HCT116 (cell line): Measurements from ENCODE around the gene GLOD5. TPM values are rescaled to one million over a fixed set of nuclear protein-coding genes. Genes with fewer than 3 reads are reported as not detected.

Experiments
- ATAC-seq: fragments of 200-7000 bp; cut with Tn5 transposase; 2 replicates; pipeline ENCODE4 v1.9.1; 2020; ENCODE audit warnings: mild to moderate bottlenecking, moderate library complexity
- BruUV-seq: library from RNA; stranded (reverse); fragments of 400-500 nt; replicated peaks from 2 replicates; lab custom pipeline; 2021; lab: Mats Ljungman, UMichigan
- CTCF ChIA-PET: fragments of 300-600 bp; sonication (Branson Sonifier 250); formaldehyde crosslinking; loops from one replicate; lab custom pipeline; 2021; ENCODE audit warnings: antibody characterized with exemption; lab: Charles Lee
- POLR2A ChIA-PET: fragments of 300-600, 350-600 bp; sonication (Branson Sonifier 250); formaldehyde crosslinking; loops from one replicate; lab custom pipeline; 2021; ENCODE audit warnings: antibody characterized with exemption; lab: Charles Lee
- RAD21 ChIA-PET, 2 experiments: fragments of 300-600 bp; sonication (Branson Sonifier 250); formaldehyde crosslinking; loops; one replicate each; lab custom pipeline; 2023; ENCODE audit warnings: low total read pairs in 2 of 2; ENCODE audit not compliant: uncharacterized antibody in 2 of 2, unreplicated experiment in 2 of 2, low non-redundant PET in 1 of 2; lab: Charles Lee
- DNase-seq: peaks from one replicate; pipeline ENCODE4 v3.0.0-alpha.2; 2010; ENCODE audit warnings: low read depth, low spot score
- H2AFZ ChIP-seq: fragments of 200-600 bp; shearing (Covaris generic), sonication (generic); 2 replicates; pipeline ENCODE4 v1.6.1; 2017; ENCODE audit warnings: low read depth, mixed run types, mixed read lengths, antibody characterized with exemption, low read length; ENCODE audit not compliant: poor library complexity, severe bottlenecking
- H3K27ac ChIP-seq: 2 replicates; pipeline ENCODE4 v1.5.1; 2012; ENCODE audit warnings: low read depth, low read length
- H3K27me3 ChIP-seq: fragments of 200-600 bp; sonication (generic); 2 replicates; pipeline ENCODE4 v1.6.1; 2016; ENCODE audit warnings: mixed run types, low read length, mixed read lengths; ENCODE audit not compliant: insufficient read depth
- H3K36me3 ChIP-seq, 2 experiments: fragments of 200-500 bp in 1 of 2; fragments of 200-600 bp in 1 of 2; sonication (Bioruptor generic) in 1 of 2; sonication (generic) in 1 of 2; 2 replicates each; pipeline versions ENCODE4 v1.5.1 to v1.6.1; 2014 to 2016; ENCODE audit warnings: low read length in 2 of 2, inconsistent platforms in 1 of 2, mixed read lengths in 1 of 2, mixed run types in 1 of 2; ENCODE audit not compliant: insufficient read depth in 2 of 2, control insufficient read depth in 1 of 2
- H3K4me1 ChIP-seq, 2 experiments: fragments of 200-600 bp in 1 of 2; sonication (generic) in 1 of 2; 2 replicates each; pipeline versions ENCODE4 v1.5.1 to v1.6.1; 2012 to 2017; ENCODE audit warnings: low read length in 2 of 2, inconsistent platforms in 1 of 2, mild to moderate bottlenecking in 1 of 2, mixed read lengths in 1 of 2, mixed run types in 1 of 2, moderate library complexity in 1 of 2; ENCODE audit not compliant: insufficient read depth in 2 of 2, control insufficient read depth in 1 of 2
- H3K4me2 ChIP-seq: fragments of 200-600 bp; sonication (generic); 2 replicates; pipeline ENCODE4 v1.6.1; 2017; ENCODE audit warnings: mixed run types, low read length, mixed read lengths
- H3K4me3 ChIP-seq, 2 experiments: fragments of 200-600 bp in 1 of 2; sonication (generic) in 1 of 2; replicated peaks in 1 of 2; 2 replicates each; pipeline ENCODE4 v1.5.1; 2011 to 2016; ENCODE audit warnings: low read length in 2 of 2, control low read depth in 1 of 2, low read depth in 1 of 2, mild to moderate bottlenecking in 1 of 2, mixed read lengths in 1 of 2, mixed run types in 1 of 2
- H3K79me2 ChIP-seq: fragments of 200-600 bp; sonication (generic); 2 replicates; pipeline ENCODE4 v1.6.1; 2017; ENCODE audit warnings: mild to moderate bottlenecking, mixed run types, low read length, moderate library complexity, mixed read lengths; ENCODE audit not compliant: insufficient read depth
- H3K9ac ChIP-seq: fragments of 200-600 bp; sonication (generic); 2 replicates; pipeline ENCODE4 v1.6.1; 2016; ENCODE audit warnings: low read length, mixed read lengths
- H3K9me2 ChIP-seq: fragments of 200-600 bp; sonication (generic), shearing (Covaris generic); 2 replicates; pipeline ENCODE4 v1.6.1; 2017; ENCODE audit warnings: mixed run types, mild to moderate bottlenecking, moderate library complexity; ENCODE audit not compliant: insufficient read depth
- H3K9me3 ChIP-seq, 2 experiments: fragments of 200-500 bp in 1 of 2; fragments of 200-600 bp in 1 of 2; sonication (Bioruptor generic) in 1 of 2; sonication (generic) in 1 of 2; 2 replicates each; pipeline ENCODE4 v1.6.1; 2014 to 2017; ENCODE audit warnings: low read length in 2 of 2, mixed read lengths in 2 of 2, inconsistent platforms in 1 of 2, low read depth in 1 of 2, mild to moderate bottlenecking in 1 of 2, mixed run types in 1 of 2, moderate library complexity in 1 of 2; ENCODE audit not compliant: control insufficient read depth in 1 of 2, insufficient read depth in 1 of 2
- H4K20me1 ChIP-seq: fragments of 200-600 bp; sonication (generic), shearing (Covaris generic); 2 replicates; pipeline ENCODE4 v1.6.1; 2017; ENCODE audit warnings: mixed run types, mild to moderate bottlenecking, moderate library complexity; ENCODE audit not compliant: insufficient read depth
- CBX3 ChIP-seq: IDR thresholded peaks from 2 replicates; pipeline ENCODE4 v1.6.1; 2012; ENCODE audit warnings: low read depth
- EGR1 ChIP-seq: IDR thresholded peaks from 2 replicates; pipeline ENCODE4 v1.6.1; 2012; ENCODE audit warnings: low read depth
- ELF1 ChIP-seq: IDR thresholded peaks from 2 replicates; pipeline ENCODE4 v1.6.1; 2012; ENCODE audit warnings: low read depth, borderline replicate concordance
- EZH2 ChIP-seq: fragments of 200-600 bp; sonication (generic); IDR thresholded peaks from 2 replicates; pipeline ENCODE4 v1.6.1; 2017; ENCODE audit warnings: antibody characterized with exemption, mixed run types
- EZH2phosphoT487 ChIP-seq: fragments of 200-600 bp; IDR thresholded peaks from 2 replicates; pipeline ENCODE4 v1.6.1; 2018; ENCODE audit warnings: antibody characterized with exemption, borderline replicate concordance
- FOSL1 ChIP-seq: IDR thresholded peaks from 2 replicates; pipeline ENCODE4 v1.6.1; 2012; ENCODE audit warnings: low read depth
- JUND ChIP-seq: IDR thresholded peaks from 2 replicates; pipeline ENCODE4 v1.6.1; 2012
- POLR2A ChIP-seq: IDR thresholded peaks from 2 replicates; pipeline ENCODE4 v1.7.0; 2011; ENCODE audit warnings: borderline replicate concordance; ENCODE audit not compliant: insufficient read depth, insufficient read length; ENCODE audit errors: extremely low read depth
- POLR2AphosphoS5 ChIP-seq: IDR thresholded peaks from 2 replicates; pipeline ENCODE4 v1.6.1; 2011; ENCODE audit warnings: mild to moderate bottlenecking, low read depth, low read length, moderate library complexity
- RAD21 ChIP-seq: IDR thresholded peaks from 2 replicates; pipeline ENCODE4 v1.6.1; 2012; ENCODE audit warnings: low read depth, mild to moderate bottlenecking
- SIN3A ChIP-seq: IDR thresholded peaks from 2 replicates; pipeline ENCODE4 v1.6.1; 2012; ENCODE audit warnings: low read depth
- SP1 ChIP-seq: IDR thresholded peaks from 2 replicates; pipeline ENCODE4 v1.6.1; 2012; ENCODE audit warnings: low read depth
- SRF ChIP-seq: IDR thresholded peaks from 2 replicates; pipeline ENCODE4 v1.6.1; 2012; ENCODE audit warnings: low read depth
- TCF7L2 ChIP-seq: IDR thresholded peaks from 2 replicates; pipeline ENCODE4 v1.7.0; 2011; ENCODE audit warnings: borderline replicate concordance, inconsistent platforms; ENCODE audit not compliant: insufficient read depth, insufficient read length; ENCODE audit errors: extremely low read depth
- YY1 ChIP-seq: IDR thresholded peaks from 2 replicates; pipeline ENCODE4 v1.6.1; 2011; ENCODE audit warnings: low read length, low read depth, moderate library complexity, mild to moderate bottlenecking; ENCODE audit not compliant: insufficient replicate concordance; ENCODE audit errors: extremely low read depth
- intact Hi-C: fragments of 100-400 bp; cut with micrococcal nuclease; formaldehyde crosslinking; loops from 2 replicates; pipeline ENCODE4 v1.10.0; 2022
- total RNA-seq: library from RNA; stranded (reverse); gene quantifications from one replicate; pipeline ENCODE4 v1.2.1, GENCODE V29; 2021; ENCODE audit not compliant: unreplicated experiment
- TF ChIP-seq, protein P1 (sequence below): IDR thresholded peaks from 2 replicates; pipeline ENCODE4 v1.6.1; 2012
- TF ChIP-seq, protein P2 (sequence below): IDR thresholded peaks from 2 replicates; pipeline ENCODE4 v1.6.1; 2011; ENCODE audit warnings: mild to moderate bottlenecking, low read length, moderate library complexity; ENCODE audit not compliant: insufficient replicate concordance; ENCODE audit errors: extremely low read depth
- TF ChIP-seq, protein P3 (sequence below): IDR thresholded peaks from 2 replicates; pipeline ENCODE4 v1.6.1; 2012

GLOD5 gene
- total RNA-seq, 1 experiment from 2014 or later = not detected

DNA sequence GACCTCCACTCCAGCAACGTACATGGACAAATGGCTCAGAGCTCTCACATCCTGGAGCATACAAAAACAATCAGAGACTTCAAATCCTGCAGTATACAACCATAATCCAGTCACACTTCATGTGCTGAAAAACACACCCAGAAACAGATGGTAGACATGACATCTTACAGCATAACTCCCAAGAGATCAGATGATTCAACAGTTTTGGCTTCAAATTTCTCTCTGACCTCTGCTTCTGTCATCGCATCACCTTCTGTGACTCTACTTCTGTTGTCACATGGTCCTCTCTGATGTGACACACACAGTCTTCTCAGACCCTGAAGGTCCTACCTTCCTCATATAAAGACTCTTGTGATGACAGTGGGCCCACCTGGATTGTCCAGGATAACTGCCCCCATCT is 46.5 kb upstream of the GLOD5 start:
- Histone ChIP-seq H3K4me2 (no peak overlapping the region), H3K27me3 (no peaks in the 10 kb centered on the region), H3K4me3 (no peak overlapping the region), H3K9me2 (no peaks in the 10 kb centered on the region), H3K9ac (no peak overlapping the region), H3K79me2 (no peaks in the 10 kb centered on the region), H3K9me3 (no peaks in the 10 kb centered on the region), H3K4me1 (no peaks in the 10 kb centered on the region), H3K36me3 (no peaks in the 10 kb centered on the region), H4K20me1 (no peaks in the 10 kb centered on the region), H2AFZ (no peak overlapping the region), H3K27ac (no peak overlapping the region)
- POLR2A ChIA-PET = no interaction called here
- TF ChIP-seq POLR2AphosphoS5 (no peak), JUND (no peak), ELF1 (no peak), RAD21 (no peak), SP1 (no peak), SIN3A (no peak), YY1 (no peak), EGR1 (no peak)
- TF ChIP-seq, protein P1, sequence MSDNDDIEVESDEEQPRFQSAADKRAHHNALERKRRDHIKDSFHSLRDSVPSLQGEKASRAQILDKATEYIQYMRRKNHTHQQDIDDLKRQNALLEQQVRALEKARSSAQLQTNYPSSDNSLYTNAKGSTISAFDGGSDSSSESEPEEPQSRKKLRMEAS = no peak
- CTCF ChIA-PET = no interaction called here
- DNase-seq (no peak), ATAC-seq (no peak)
- intact Hi-C loops = no loop called here
- no TSS peak for BruUV-seq
- RAD21 ChIA-PET = no interaction called here

DNA sequence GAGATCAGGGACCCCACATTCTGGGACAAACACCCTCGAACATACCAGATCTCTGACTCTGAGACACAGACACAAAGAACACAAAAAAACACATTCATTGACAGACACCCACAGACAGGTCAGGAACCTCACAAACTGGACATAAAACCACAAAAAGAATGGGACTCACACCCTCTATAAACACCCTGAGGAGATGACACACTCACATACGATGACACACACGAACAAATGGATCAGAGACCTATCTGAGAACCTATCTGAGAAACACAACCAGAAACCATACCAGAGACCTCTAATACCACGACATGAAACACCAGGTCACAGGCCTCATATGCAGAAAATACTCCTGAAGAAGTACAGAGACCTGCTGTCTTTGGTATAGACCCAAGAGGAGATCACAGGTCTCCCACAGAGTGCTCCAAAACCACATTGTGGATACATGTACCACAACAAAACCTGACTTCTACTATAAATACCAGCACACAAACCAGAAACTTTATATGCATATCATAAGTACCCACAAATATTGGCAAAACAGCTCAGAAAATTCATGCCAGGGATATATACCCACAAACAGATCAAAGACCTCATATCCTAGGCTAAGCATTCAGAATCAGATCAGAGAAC is 45.6 kb upstream of the GLOD5 start:
- DNase-seq (no peak), ATAC-seq (no peak)
- no TSS peak for BruUV-seq
- Histone ChIP-seq H3K4me3 (no peak overlapping the region), H3K9ac (no peak overlapping the region), H3K79me2 (no peaks in the 10 kb centered on the region), H3K4me1 (no peaks in the 10 kb centered on the region), H4K20me1 (no peaks in the 10 kb centered on the region), H3K27ac (no peak overlapping the region), H3K36me3 (no peaks in the 10 kb centered on the region), H3K27me3 (no peaks in the 10 kb centered on the region), H3K9me2 (no peaks in the 10 kb centered on the region), H2AFZ (no peak overlapping the region), H3K9me3 (no peaks in the 10 kb centered on the region), H3K4me2 (no peak overlapping the region)
- ChIA-PET POLR2A (no interaction called here), CTCF (no interaction called here), RAD21 (no interaction called here)
- intact Hi-C loops = no loop called here
- TF ChIP-seq TCF7L2 = no peak
- TF ChIP-seq CBX3 = no peak
- TF ChIP-seq EZH2phosphoT487 = no peak
- TF ChIP-seq YY1 = no peak
- no peak for TF ChIP-seq RAD21
- TF ChIP-seq ELF1 = no peak
- no peak for TF ChIP-seq POLR2AphosphoS5
- TF ChIP-seq, protein P2, sequence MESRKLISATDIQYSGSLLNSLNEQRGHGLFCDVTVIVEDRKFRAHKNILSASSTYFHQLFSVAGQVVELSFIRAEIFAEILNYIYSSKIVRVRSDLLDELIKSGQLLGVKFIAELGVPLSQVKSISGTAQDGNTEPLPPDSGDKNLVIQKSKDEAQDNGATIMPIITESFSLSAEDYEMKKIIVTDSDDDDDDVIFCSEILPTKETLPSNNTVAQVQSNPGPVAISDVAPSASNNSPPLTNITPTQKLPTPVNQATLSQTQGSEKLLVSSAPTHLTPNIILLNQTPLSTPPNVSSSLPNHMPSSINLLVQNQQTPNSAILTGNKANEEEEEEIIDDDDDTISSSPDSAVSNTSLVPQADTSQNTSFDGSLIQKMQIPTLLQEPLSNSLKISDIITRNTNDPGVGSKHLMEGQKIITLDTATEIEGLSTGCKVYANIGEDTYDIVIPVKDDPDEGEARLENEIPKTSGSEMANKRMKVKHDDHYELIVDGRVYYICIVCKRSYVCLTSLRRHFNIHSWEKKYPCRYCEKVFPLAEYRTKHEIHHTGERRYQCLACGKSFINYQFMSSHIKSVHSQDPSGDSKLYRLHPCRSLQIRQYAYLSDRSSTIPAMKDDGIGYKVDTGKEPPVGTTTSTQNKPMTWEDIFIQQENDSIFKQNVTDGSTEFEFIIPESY = no peak
- TF ChIP-seq POLR2A = no peak
- no peak for TF ChIP-seq SP1
- no peak for TF ChIP-seq SRF
- TF ChIP-seq, protein P3, sequence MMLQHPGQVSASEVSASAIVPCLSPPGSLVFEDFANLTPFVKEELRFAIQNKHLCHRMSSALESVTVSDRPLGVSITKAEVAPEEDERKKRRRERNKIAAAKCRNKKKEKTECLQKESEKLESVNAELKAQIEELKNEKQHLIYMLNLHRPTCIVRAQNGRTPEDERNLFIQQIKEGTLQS = no peak
- no peak for TF ChIP-seq EZH2
- no peak for TF ChIP-seq FOSL1
